HEK293T (cell line): Measurements from ENCODE around the gene HPS5.

Experiments used
- FOXA1 ChIP-seq: fragments of 450-650 bp; IDR thresholded peaks from 2 replicates; pipeline ENCODE4 v1.6.1; 2016; ENCODE audit warnings: mild to moderate bottlenecking
- SP1 ChIP-seq: fragments of 450-650 bp; IDR thresholded peaks from 2 replicates; pipeline ENCODE4 v1.6.1; 2017

DNA sequence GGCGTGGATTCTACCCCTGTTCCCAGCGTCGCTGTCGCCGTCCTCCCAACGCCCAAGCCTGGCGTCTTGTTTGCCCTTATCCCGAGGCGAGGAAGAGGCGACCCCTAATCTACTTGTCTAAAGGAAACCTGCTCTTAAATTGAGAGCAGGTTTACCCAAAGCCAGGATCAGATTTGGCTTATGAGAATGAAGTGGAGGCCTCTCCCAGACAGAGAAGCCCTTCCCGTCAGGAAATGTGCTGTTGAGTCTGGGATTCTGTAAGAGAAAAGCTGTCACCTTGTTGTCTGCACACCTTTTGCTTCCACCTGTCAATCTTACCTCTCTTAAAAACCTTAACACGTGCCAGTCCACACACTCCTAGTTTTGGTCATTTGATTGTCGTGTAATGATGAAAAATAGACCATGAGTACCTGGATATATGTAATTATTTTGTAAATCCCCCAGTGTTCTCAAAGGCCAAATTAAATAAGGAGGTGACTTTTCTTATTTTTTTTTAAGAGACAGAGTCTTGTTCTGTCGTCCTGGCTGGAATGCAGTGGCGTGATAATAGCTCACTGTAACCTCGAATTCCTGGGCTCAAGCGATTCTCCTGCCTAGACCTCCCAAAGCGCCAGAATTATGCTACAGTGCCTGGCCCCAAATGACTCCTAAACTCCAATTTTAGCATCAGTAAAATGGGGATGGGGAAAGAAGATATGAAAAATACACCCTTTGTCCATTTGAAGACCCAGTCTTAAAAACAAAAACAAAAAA lies 1.1 kb upstream of the HPS5 start:
- TF ChIP-seq FOXA1 (no peak), SP1 (no peak)
